Stimulated activated CD4-positive, alpha-beta T cell treated with anti-CD3 and anti-CD28 coated beads, Interleukin-15, amount 100 ng/mL, for 48 hours (primary cell): ENCODE measurements around the gene TMLHE.
"Not testable (repeated sequence)": the region's sequence is repeated elsewhere in the genome, so short reads cannot be mapped to it uniquely, and the experiment has no call there.

Experiments used
- DNase-seq, 2 donors: peaks; one replicate each; pipeline ENCODE4 v3.0.0-alpha.2; 2020; ENCODE audit warnings: low read depth in 2 of 2

TMLHE gene, protein sequence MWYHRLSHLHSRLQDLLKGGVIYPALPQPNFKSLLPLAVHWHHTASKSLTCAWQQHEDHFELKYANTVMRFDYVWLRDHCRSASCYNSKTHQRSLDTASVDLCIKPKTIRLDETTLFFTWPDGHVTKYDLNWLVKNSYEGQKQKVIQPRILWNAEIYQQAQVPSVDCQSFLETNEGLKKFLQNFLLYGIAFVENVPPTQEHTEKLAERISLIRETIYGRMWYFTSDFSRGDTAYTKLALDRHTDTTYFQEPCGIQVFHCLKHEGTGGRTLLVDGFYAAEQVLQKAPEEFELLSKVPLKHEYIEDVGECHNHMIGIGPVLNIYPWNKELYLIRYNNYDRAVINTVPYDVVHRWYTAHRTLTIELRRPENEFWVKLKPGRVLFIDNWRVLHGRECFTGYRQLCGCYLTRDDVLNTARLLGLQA

DNA sequence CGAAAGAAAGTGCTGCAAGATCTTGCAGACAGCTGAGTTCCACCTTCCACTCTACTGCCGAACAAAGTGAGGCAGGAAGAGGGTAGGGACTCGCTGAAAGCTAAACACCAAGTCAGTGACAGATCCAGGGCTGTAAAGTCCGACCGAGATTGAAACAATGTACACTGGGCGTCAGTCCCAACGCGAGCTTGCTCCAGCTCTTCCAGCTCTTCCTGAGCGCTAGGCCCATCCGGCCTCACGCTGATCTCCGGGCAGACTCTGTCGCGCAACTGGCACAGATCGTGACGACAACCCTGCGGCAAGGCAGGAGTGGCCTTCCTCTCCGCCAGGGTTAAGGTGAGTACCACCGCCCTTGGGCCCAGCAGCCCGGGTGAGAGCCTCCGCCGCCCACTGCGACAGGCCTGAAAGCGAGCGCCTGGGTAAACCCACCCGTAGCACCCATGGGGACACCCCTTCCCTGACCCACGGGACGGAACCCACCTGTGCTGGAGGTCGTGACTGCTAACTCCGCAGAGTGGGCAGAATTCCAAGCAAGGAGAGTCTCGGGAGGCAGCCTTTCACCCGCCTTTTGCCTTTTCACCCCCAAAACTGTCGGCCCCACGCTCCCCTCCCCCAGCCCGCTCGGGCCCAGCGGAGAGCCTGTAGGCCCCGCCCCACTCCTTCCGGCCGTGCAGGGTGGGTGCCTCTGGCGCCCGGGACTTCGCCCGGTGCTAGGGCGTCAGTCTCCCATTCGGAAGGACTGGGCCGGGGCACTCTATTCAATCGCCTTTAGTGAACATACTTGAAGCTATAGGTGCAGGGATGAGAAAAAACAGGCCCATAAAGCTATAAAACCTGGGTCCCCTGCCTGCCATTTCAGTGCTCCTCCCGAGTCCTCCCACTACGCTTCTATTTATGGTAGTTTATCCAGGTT, at the start of gene TMLHE, which contains the start of gene SPRY3:
Gene TMLHE, minus strand, starts transcription at position 641 of the 913 bp plus-strand sequence. CDS start 67,676 bp downstream, outside the sequence.
Gene SPRY3, plus strand, starts transcription at position 275 of the 913 bp plus-strand sequence.
- peak; percentile 24 to 63 for DNase-seq

DNA sequence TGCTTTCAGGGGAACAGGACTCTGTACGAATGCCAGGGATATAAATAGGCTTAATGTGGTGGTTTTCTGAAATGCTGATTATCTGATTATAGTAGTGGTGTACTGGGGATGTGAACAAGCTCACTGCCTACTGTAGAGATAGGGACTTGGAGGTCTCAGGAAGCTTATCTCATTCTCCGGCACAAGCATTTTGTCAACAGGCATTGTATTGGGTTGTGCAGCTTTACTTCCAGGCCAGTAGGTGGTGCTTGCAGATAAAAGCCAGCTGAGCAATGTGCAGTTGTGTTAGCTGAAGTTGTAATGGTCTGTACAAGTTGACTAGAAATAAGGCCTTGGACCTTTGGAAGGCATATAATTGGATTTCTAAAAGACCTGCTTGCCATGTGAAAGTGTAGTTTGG, 49.5 kb upstream of the TMLHE start:
- no peak for DNase-seq

DNA sequence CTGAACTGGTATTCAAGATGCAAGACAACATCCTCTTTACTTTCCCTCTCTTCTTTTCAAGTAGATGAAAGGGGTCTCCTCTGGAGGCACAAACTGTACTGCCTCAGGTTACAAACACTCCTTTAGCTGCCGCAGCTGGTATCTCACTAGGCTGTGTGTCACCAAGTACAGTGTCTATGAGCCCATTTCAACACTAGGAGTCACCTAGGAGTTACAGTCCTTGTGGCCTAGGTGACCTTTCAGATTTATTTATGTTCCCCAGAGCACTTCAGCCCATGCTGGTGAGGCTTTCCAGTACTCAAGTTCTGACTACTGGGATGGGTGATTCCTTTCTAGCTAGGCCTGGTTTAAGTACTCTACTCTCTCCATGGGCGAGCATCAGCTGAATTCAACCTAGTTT, 32.4 kb upstream of the TMLHE start:
- no peak for DNase-seq

DNA sequence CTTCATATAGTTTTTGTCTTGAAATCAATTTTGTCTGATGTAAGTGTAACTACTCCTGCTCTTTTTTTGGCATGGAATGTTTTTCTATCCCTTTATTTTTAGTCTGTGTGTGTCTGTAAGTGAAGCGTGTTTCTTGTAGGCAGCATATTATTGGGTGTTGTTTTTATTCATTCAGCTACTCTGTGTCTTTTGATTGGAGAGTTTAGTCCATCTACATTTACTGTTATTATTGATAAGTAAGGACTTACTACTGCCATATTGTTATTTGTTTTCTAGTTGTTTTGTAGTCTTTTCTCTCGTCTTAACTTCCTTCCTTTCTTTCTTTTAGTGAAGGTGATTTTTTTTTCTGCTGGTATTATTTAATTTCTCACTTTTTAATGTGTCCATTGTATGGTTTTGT, 30.5 kb upstream of the TMLHE start:
- no peak for DNase-seq

DNA sequence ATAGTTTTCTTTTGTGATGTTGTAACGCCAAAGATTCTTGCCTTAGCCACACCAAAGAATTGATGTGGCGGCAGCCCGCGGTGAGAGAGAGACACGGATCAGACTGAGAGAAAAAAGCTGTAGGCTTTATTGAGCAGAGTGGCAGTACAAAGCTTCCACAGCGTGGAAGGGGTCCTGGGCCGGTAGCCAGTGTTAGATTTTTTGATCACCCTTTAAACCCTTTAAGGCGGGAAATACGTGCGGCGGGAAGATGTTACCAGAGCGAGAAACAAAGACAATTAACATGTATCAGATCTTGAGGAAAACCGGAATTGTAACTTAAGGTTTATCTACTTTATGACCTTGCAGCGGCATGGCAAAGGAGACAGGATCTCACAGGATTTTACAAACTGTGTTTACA, 28.6 kb upstream of the TMLHE start:
- DNase-seq = not testable (repeated sequence)

DNA sequence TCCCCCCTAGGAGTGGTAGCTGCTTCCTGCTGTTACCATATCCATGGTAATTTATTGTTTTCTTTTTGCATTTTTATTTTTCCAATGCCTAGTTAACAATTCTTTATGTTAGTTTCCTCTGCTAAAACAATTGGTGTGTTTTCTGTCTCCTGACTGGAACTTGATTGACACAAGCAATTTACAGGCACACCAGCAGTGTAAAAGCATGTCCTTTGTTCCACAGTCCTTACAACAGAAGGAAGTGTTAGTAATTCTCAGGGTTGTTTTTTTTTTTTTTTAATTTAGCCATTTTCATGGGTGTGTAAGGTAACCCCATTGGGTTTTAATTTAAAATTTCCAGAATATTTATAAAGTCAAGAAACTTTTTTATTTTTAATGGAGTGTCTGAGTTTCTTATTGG, 25.0 kb upstream of the TMLHE start:
- DNase-seq = no peak

DNA sequence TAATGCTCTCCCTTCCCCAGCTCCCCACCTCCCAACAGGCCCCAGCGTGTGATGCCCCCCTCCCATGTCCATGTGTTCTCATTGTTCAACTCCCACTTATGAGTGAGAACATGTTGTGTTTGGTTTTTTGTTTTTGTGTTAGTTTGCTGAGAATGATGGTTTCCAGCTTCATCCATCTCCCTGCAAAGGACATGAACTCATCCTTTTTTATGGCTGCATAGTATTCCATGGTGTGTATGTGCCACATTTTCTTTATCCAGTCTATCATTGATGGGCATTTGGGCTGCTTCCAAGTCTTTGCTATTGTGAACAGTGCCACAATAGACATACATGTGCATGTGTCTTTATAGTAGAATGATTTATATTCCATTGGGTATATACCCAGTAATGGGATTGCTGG, 22.3 kb upstream of the TMLHE start:
- DNase-seq = not testable (repeated sequence)

DNA sequence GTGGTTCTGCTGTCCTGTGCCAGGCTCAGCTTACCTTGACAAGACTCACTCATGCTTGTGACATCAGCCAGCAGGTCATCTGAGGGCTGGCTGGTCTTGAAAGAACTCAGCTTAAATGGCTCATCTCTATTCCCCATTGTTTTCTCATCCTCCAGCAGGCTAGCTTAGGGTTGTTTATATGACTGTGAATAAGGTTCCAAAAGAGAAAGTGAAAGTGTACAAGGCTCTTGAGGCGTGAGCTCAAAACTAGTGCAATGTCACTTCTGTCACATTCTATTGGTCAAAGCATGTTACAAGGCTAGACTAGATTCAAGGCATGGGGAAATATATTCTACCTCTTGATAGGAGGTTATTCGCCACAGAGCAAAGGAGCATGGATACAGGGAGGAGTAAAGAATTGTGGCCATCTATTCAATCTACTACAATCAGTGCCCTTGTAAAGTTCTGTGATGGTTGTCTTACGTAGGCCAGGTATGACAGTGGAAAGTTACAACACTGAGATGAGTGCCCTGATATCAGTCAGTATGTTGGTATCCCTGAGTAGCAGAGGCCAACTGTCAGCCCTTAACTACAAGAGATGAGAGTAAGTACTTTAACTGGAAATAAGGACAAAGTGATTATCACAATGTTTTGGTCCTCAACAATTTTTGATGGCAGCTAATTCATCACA, 19.8 kb upstream of the TMLHE start:
- no peak for DNase-seq

DNA sequence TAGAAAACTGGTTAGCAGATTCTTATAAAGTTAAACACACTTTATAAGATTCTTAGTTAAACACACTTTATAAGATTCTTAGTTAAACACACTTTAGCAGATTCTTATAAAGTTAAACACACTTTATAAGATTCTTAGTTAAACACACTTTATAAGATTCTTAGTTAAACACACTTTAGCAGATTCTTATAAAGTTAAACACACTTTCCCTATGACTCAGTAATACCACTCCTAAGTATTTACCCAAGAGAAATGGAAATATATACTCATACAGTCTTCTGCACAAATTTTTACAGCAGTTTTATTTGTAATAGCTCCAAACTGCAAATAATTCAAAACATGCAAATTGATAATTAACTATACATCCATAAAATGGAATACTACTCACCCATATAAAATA, 7.4 kb upstream of the TMLHE start:
- not testable (repeated sequence) for DNase-seq

DNA sequence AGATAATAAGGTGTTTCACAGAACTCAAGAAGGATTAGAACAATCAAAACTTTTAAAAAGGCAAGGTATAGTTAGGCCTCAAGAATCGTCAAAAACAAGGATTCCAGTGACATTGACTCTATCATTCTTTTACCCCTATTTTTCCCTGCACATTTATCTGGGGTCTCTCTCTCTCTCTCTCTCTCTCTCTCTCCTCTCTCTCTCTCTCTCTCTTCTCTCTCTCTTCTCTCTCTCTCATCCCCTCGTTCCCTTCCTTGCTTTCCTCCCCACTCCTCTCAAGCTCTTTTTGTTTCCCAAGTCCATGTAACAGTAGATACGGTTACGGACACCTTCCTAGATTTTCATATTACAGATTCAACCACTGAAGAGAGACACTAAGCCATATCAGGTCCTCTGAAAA, 3.2 kb upstream of the TMLHE start:
- DNase-seq = no peak

DNA sequence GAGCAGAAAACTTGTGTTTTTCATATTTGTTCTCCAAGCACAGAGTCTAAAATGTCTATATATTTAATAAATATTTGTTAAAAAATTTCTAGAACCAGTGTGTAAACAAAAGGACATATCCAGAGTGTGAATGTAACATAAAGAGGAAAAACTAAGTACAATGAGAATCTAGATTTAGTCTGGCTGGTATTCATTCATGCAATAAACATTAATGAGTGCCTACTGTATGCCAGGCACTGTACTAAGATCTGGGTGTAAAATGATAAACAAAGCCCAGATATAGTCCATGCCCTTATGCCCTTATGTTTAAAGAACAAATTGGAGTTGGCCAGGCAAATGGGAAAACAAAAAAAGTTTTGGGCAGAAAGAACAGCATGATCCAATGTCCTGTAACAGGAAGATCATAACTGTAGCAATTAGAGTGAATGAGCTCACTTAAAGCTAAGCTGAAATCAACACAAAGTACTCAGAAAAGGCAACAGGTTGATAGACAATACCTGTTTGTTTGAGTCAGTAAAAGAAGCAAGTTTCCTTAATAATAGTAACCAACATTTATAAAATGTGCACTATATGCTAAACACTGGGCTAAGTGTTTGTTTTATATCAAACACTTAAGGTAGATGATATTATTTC, 1.3 kb upstream of the TMLHE start:
- no peak for DNase-seq

DNA sequence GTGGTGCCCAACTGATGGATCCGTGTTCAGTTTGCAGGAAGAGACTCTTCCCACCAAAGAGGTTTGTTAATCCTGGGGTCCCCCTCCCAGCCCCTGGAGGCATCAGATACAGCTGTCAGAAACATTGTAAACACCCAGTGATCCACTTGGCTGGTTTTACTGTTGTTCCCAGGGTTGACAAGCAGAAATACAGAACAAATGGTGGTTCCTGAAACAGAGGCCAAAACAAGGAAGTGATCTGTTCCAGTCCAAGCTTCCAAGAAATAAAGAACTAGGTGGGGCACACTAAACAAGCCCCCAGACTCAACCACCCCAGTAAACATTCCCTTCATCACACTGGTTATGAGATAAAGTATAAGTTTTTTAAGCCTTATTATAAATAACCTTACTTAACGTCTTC, 1.4 kb downstream of the TMLHE start:
- no peak for DNase-seq

DNA sequence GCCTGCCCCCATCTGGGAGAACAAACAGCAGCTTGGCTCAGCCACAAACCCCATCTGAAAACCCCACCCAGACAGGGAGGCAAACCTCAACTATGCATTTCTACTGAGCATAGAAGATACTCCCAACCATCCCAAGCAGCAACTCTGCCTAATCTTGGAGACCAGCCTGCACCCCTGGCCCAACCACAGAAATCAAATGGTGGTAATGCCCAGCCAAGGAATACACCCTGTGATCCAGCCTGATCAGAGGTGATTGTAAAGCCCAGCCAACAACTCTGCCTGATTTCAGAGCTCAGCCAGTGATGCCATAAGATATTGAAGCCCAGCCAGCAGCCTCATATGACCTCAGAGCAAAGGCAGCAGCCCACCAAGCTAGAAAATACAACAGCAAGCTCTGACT, 19.8 kb downstream of the TMLHE start:
- DNase-seq = no peak

DNA sequence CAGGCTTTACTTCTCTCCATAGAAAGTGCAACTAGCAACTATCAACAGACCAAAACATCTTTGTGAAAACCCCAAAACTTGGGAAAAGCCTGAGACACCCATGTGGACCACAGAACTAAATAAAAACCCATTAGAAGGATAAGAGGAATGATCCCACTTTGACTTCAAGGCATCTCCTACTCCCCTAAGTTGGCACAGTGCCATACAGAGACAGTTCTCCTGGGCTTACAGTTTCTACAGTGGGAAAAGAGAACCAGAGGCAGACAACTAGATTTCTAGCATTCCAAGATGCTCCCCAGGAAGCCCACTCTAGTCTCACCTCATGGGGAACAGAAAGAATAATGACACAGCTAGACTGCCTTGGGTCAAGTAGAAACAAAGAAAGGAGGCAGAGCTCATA, 20.4 kb downstream of the TMLHE start:
- DNase-seq = no peak

DNA sequence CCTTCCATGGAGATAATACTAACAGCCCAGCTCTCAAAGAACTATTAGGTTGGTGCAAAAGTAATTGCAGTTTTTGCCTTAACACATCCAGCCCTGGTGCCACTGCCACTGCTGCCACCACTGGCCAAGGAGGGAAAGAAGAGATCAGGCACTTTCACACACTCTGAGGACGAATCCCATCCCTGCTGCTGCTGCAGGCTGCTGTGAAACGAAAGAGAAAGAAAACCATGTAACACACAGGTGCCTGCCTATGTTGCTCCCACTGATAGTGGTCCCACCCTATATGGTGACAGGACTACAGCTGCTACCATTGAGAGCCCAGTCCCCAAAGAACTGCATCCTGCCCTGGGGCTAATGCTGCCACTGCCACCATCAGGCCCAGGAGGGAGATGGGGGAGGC, 35.1 kb downstream of the TMLHE start:
- DNase-seq = no peak

DNA sequence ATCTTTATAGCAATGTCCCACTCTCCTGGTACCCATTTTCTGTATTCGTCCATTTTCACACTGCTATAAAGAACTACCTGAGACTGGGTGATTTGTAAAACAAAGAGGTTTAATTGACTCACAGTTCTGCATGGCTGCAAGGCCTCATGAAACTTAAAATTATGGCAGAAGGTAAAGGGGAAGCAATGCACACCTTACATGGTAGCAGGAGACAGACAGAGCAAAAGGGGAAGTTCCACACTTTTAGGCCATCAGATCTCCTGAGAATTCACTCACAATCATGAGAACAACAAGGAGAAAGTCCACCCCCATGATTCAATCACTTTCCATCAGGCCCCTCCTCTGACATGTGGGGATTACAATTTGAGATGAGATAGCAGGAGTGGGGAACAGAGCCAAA, 49.7 kb downstream of the TMLHE start:
- no peak for DNase-seq

DNA sequence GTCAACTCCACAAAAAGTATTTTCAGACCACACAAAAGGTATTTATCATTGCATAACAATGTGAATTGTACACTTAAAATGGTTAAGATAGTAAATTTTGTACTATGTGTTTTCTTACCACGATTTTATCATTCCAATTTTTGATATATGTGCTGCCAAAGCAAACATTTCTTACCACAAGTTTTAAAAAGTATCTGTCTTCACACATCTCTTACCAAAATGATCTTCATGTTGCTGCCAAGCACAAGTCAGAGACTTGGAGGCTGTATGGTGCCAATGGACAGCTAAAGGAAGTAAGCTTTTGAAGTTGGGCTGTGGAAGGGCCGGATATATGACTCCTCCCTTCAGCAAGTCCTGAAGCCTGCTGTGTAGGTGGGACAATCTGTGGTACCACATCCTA, 67.9 kb downstream of the TMLHE start:
- no peak for DNase-seq

DNA sequence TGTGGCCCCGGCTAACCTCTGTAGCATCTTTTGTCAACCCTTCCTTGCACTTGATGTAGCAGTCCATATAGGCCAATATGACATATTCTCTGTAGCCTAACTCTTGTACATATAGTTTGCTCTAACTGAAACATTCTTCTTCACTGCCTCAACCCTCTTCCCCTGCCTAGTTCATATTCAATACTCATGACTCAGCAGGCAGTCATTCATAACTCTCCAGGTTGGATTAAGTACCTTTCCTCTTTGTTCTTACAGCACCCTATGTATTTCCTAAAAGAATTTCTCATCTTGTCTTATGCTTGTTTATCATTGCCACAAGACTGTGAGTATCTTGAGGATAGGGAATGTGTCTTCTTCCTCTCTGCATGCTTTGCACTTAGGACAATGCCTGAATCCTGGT, 76.9 kb downstream of the TMLHE start:
- DNase-seq = no peak

DNA sequence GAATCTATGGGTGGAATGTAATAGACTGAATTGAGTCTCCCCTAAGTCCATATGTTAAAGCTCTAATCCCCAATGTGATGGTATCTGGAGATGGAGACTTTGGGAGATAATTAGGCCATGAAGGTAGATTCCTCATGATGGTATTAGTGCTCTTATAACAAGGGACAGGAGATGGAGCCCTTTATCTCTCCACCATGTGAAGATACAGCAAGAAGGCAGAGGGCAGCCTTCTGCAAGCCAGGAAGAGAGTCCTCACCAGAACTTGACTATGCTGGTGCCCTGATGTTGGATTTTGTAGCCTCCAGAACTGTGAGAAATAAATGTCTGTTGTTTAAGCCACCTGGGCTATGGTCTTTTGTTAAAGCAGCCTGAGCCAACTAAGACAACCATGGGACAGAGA, 78.0 kb downstream of the TMLHE start:
- no peak for DNase-seq

DNA sequence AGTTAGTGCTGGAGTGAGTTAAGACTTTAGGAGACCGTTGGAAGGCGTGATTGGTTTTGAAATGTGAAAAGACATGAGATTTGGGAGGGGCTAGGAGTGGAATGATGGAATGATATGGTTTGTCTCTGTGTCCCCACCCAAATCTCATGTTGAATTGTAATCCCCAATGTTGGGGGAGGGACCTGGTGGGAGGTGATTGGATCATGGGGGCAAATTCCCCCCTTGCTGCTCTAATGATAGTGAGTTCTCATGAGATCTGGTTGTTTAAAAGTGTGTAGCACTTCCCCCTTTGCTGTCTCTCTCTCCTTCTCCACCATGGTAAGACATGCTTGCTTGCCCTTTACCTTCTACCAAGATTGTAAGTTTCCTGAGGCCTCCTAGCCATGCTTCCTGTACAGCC, 85.7 kb downstream of the TMLHE start:
- DNase-seq = not testable (repeated sequence)

DNA sequence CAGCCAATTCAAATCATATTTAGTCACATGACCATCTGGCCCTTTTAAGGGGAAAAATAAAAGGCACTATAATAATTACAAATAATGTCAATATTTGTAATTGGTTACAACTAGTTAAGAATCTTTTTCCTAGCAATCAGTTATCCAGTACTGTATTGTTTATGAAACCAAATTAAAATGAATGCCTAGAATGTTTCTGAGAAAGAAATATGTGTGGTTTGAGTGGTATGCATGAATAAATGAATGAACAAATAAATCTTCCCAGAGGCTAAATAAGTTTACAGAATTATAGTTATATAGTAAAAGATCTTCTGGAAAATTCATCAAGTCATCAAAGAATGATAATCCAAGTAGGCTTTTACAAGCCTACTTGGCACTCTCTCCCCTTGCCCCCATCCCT, 98.5 kb downstream of the TMLHE start:
- no peak for DNase-seq

DNA sequence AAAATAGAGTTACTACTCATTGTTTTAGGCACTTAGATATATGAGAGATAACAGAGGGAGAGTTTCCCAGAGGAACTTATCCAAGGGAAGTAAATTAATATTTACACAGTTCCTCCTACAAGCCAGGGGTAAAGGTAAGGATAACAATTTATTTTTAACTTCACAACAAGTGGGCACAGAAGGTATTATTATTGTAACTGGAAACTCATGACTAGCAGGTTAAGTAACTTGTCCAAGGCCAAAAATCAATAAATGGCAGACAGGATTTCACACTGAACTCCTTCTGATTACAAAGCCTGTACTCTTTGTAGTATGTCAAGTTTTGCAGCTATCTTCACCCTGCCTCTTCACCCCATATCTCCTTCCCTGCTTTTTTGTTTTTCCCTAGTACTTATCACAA, 107.5 kb downstream of the TMLHE start:
- no peak for DNase-seq
